ENCODE data around the gene HOXB6.

Gene HOXB6

DNA sequence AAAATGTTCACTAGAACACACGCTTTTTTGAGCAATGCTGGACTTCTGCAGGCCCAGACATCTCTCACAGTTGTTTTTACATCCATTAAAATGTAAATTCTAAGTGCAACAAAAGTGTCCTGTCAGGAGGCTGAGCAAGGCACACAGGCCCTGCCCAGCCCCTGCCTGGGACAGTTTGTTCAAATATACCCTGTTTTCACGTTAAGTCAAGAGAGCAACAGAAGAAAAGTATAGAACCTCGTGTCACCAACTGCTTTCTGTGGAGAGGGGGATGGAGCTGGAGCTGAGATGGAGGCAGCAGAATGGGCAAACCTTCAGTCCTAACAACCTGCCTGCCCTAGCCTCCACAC is 55.5 kb downstream of the HOXB6 start:
- Histone ChIP-seq H3K27ac (no peak overlapping the region), H3K9me3 (no peaks in the 10 kb centered on the region), H3K4me3 (ENCODE audit: low read depth in 1 of 2, low read length in 1 of 2) (no peak overlapping the region), H3K4me1 (ENCODE audit: control insufficient read depth in 1 of 2, insufficient read depth in 1 of 2, low read depth in 1 of 2, low read length in 1 of 2) (no peaks in the 10 kb centered on the region), H3K36me3 (no peaks in the 10 kb centered on the region), H3K27me3 (peaks cover 87% of the 10 kb centered on the region)
- TF ChIP-seq, protein P1, sequence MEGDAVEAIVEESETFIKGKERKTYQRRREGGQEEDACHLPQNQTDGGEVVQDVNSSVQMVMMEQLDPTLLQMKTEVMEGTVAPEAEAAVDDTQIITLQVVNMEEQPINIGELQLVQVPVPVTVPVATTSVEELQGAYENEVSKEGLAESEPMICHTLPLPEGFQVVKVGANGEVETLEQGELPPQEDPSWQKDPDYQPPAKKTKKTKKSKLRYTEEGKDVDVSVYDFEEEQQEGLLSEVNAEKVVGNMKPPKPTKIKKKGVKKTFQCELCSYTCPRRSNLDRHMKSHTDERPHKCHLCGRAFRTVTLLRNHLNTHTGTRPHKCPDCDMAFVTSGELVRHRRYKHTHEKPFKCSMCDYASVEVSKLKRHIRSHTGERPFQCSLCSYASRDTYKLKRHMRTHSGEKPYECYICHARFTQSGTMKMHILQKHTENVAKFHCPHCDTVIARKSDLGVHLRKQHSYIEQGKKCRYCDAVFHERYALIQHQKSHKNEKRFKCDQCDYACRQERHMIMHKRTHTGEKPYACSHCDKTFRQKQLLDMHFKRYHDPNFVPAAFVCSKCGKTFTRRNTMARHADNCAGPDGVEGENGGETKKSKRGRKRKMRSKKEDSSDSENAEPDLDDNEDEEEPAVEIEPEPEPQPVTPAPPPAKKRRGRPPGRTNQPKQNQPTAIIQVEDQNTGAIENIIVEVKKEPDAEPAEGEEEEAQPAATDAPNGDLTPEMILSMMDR (IDR thresholded peaks at IDR 0.05) = no peak

DNA sequence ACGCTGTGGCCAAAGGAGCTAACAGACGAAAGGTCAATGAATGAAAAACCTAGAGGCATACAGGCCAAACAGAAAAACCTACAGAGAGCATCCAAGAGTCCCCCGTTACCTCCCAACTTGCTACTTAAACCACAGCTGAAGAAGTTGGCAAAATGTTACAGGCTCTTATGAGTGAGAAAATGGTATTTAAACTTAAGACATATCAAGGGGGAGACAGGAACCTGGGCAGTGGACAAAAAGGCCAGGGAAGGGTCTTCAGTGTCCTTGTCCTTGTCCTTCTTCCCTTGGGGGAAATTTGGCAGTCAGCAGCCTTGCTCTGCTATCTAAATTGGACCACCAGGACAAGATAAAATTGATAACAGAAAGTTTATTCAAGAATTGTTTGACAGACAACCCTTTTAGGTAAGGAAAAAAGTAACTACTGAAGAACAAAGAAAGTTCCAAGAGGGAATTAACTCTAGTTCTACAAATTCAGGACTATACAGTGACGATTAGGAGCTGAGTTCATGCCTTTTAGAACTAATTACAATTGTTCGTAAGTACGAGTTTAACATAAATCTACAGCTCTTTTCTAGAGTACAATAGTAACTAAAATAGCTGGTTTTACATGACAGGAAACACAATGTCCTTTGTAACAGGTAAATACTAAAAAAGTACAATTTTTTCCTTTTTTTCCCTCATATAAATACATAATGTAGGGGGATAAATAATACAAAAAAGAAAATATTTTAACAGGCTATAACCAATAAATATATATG is 56.1 kb downstream of the HOXB6 start:
- peaks cover 87% of the 10 kb centered on the region for H3K27me3 ChIP-seq
- no peaks in the 10 kb centered on the region for H3K4me1 ChIP-seq (ENCODE audit: control insufficient read depth in 1 of 2, insufficient read depth in 1 of 2, low read depth in 1 of 2, low read length in 1 of 2)
- no peak overlapping the region for H3K4me3 ChIP-seq (ENCODE audit: low read depth in 1 of 2, low read length in 1 of 2)
- TF ChIP-seq, protein P1 (IDR thresholded peaks at IDR 0.05) = no peak
- no peak overlapping the region for H3K27ac ChIP-seq
- no peaks in the 10 kb centered on the region for H3K9me3 ChIP-seq
- H3K36me3 ChIP-seq = no peaks in the 10 kb centered on the region

DNA sequence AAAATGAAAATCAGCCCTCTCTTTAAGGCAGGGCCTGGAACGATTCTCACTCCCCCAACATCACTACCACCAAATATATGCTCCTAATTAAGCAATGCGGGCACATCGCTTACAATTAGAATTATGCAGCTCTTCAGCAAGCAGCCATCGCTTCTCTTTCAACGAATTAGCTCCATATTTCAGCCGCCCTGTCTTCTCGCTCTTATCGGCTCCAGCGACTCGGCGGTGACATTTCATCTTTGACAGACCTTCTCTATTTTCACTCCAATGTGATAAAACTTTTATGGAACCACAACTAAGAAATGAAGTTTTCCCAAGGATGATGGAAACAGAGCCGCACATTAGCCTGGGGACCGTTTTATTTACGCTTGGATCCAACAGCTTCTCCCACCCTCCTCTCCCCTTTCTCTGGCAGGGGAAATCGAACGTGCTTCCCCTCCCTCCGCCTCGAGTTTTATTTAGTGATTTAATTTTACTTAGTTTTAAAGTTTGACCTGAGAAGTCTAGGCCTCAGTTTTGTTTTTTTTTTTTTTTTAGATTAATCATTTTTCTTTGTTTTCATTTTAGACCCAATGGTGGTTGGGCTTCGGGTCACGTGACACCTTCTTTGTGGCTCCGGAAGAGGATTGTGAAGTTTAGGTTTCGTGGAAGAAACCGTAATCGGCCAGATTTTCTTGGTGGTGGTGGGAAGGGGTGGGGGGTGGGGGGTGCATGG is 56.8 kb downstream of the HOXB6 start:
- H3K9me3 ChIP-seq = no peaks in the 10 kb centered on the region

DNA sequence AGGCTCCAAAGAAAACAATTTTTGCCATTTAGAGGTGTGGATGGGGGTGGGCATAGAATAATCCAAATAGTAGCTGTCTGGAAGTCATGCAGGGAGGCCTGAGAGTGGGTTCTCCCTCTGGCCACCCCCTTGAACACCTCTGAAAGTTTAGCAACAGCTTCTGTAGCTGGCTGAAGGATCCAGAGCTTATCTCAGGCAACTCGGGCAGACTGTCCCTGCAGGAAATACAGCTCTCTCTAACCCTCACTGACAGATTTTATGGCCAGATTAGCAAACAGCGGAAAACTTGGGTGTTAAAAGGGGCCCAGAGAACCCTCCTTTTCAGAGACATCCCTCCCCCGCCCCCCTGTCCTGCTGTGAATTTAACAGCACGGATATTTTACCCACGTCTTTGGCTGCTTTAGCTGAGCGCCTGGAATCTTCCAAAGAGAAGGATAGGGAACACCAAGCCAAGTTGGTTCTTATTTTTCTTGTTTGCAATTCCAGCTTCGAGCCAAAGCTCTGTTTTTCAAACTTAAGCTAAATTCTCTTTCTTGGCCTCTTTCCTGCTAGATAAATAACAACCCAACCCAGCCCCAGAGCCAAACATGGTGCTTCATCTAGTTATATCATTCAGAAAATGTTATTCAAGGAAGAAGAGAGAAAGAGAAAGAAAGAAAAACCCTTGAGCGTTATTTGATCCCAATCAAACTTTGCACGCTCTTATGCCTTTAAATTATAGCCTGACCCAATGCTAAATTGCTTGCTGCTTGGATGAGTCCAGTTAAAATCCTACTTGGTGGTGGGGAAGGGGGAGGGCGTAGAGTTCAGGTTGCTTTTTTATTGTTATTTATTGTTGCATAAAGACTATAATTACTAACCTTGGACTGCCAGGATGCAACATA is 57.6 kb downstream of the HOXB6 start:
- no peak overlapping the region for H3K27ac ChIP-seq
- no peaks in the 10 kb centered on the region for H3K9me3 ChIP-seq
- peaks cover 87% of the 10 kb centered on the region for H3K27me3 ChIP-seq
- H3K36me3 ChIP-seq = no peaks in the 10 kb centered on the region
- no peak overlapping the region for H3K4me3 ChIP-seq (ENCODE audit: low read depth in 1 of 2, low read length in 1 of 2)
- peaks cover 0 to 5% of the 10 kb centered on the region in 2 experiments for H3K4me1 ChIP-seq (ENCODE audit: control insufficient read depth in 1 of 2, insufficient read depth in 1 of 2, low read depth in 1 of 2, low read length in 1 of 2)
- TF ChIP-seq, protein P1 (IDR thresholded peaks at IDR 0.05) = no peak

More for the DNA sequence above, 56.8 kb downstream of the HOXB6 start:
- H3K27me3 ChIP-seq = peaks cover 87% of the 10 kb centered on the region
- TF ChIP-seq, protein P1 (IDR thresholded peaks at IDR 0.05) = no peak
- peaks cover 0 to 5% of the 10 kb centered on the region in 2 experiments for H3K4me1 ChIP-seq (ENCODE audit: control insufficient read depth in 1 of 2, insufficient read depth in 1 of 2, low read depth in 1 of 2, low read length in 1 of 2)
- no peaks in the 10 kb centered on the region for H3K36me3 ChIP-seq
- no peak overlapping the region for H3K4me3 ChIP-seq (ENCODE audit: low read depth in 1 of 2, low read length in 1 of 2)
- H3K27ac ChIP-seq = no peak overlapping the region

DNA sequence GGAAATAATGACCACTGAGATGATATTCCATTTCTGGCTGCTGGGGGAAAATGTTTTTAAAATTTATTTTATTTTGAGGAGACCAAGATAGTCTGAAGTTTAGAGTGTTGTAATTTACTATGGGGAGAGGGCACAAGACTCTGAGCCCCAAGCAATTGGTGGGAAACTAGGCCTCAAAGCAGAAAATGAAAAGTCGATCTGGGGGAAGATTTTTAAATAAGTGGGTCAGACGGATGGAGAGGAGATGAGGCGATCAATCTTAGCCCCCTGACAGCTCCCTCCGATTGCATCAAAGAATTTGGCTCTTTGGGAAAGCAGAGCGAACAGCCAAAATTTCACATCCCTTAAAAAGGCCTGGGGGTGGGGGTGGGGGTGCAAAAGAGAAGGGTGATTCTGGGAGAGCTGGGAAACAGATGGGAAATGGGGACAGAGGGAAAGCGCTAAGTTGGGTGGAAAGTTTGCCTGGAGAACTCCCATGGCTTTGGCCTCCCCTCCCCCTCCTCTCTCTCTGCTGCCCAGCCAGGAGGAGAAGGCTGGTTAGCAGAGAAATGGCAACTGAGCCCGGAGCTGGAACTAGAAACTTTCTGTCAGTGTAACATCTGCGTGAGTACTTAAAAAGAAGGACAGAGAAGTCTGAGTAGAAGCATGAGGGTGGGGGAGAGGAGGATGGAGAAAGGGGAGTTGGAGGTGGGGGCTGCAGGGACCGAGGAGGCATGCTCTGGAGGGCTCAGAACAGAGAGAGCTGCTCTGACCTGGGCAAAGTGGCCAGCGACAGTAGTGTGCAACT is 58.5 kb downstream of the HOXB6 start:
- H3K27ac ChIP-seq = no peak overlapping the region
- TF ChIP-seq, protein P1 (IDR thresholded peaks at IDR 0.05) = no peak
- H3K4me1 ChIP-seq (ENCODE audit: control insufficient read depth in 1 of 2, insufficient read depth in 1 of 2, low read depth in 1 of 2, low read length in 1 of 2) = peaks cover 0 to 13% of the 10 kb centered on the region in 2 experiments
- no peak overlapping the region for H3K4me3 ChIP-seq (ENCODE audit: low read depth in 1 of 2, low read length in 1 of 2)
- H3K27me3 ChIP-seq = peaks cover 92% of the 10 kb centered on the region
- no peaks in the 10 kb centered on the region for H3K36me3 ChIP-seq
- no peaks in the 10 kb centered on the region for H3K9me3 ChIP-seq
